MG63 (cell line): ENCODE data around the gene SDSL. TPM values are rescaled to one million over a fixed set of nuclear protein-coding genes. Genes with fewer than 3 reads are reported as not detected.

Source experiments
- DNase-seq: peaks from one replicate; pipeline ENCODE4 v3.0.0-alpha.2; 2020
- H3K27me3 ChIP-seq: fragments of 250-450 bp; sonication (Bioruptor Pico); 2 replicates; pipeline ENCODE4 v1.5.1; 2020; ENCODE audit warnings: mild to moderate bottlenecking, moderate library complexity
- H3K36me3 ChIP-seq: fragments of 250-450 bp; sonication (Bioruptor Pico); 2 replicates; pipeline ENCODE4 v1.5.1; 2020; ENCODE audit warnings: mild to moderate bottlenecking, moderate library complexity
- H3K4me3 ChIP-seq: fragments of 250-450 bp; sonication (Bioruptor Pico); 2 replicates; pipeline ENCODE4 v1.5.1; 2020; ENCODE audit warnings: mild to moderate bottlenecking, moderate library complexity
- H3K9me3 ChIP-seq: fragments of 250-450 bp; sonication (Bioruptor Pico); 2 replicates; pipeline ENCODE4 v1.5.1; 2020; ENCODE audit warnings: mild to moderate bottlenecking, moderate library complexity
- total RNA-seq: library from RNA; depleted of rRNA; stranded (reverse); fragments of >200 nt; shearing (Covaris generic); gene quantifications from 2 replicates; pipeline ENCODE4 v1.2.3, GENCODE V29; 2014; ENCODE audit warnings: low replicate concordance

SDSL gene
- total RNA-seq, 1 experiment from 2014 or later, result 54.2 TPM

DNA sequence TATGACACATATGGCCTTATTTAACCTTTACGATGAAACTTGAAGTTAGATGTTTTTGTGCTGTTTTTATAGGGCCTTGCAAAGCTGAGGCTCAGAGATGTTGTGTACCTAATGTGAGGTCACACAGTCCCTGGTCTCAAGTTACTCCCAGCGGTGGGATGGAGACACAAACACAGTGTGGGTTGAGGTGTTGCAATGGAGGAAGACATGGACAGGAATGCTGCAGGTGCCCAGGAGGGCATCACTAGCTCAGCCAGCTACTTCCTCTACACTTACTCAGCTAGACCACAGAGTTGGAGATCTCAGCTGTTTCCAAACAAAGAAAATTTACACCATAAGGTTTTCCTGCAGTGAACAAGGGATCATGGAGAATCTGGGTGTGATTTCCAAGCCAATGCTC is 34.0 kb downstream of the SDSL start:
- no peak overlapping the region for H3K4me3 ChIP-seq
- peaks cover 13% of the 10 kb centered on the region for H3K27me3 ChIP-seq
- H3K36me3 ChIP-seq, result no peaks in the 10 kb centered on the region
- no peak for DNase-seq
- H3K9me3 ChIP-seq, result no peaks in the 10 kb centered on the region

DNA sequence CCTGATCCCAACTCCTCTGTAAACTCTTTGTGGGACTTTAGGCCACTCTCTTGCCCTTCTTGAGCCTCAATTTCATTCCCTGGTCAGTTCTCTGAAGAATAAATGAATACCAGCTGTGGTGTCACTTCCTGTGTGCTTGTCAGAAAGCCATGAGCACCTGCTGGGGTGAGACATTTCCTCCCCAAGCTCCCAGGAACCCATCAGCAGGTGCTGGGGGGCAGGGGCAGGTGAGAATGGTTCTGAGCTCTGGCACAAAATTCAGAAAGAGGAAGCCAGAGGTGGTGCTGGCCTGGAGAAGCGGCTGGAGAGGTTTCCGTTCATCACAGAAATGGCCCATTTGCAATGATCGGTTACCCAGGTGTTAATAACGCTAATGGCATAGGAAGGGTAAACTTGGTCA is 34.6 kb downstream of the SDSL start:
- Histone ChIP-seq H3K9me3 (no peaks in the 10 kb centered on the region), H3K27me3 (peaks cover 16% of the 10 kb centered on the region), H3K36me3 (no peaks in the 10 kb centered on the region), H3K4me3 (no peak overlapping the region)
- no peak for DNase-seq

DNA sequence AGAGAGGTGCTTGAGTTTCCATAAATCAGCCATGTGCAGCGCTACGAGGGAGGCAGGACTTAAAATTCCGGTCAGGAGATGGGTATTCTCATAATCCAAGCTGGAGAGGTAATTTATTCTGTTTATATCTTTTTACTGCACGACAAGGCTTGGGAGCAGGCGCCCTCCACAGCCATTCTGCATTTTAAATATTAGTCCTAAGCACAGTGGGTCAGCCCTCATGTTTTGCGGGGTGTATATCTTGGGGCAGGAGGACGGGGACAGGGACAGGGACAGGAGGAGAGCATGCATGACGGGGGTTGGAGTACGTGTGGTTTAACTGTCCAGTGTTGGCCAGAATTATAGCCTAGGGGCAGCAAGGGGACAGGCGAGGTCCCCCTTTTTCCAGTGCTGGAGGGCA is 35.0 kb downstream of the SDSL start:
- DNase-seq, result no peak
- no peaks in the 10 kb centered on the region for H3K36me3 ChIP-seq
- H3K4me3 ChIP-seq, result no peak overlapping the region
- no peaks in the 10 kb centered on the region for H3K9me3 ChIP-seq
- peaks cover 16% of the 10 kb centered on the region for H3K27me3 ChIP-seq

DNA sequence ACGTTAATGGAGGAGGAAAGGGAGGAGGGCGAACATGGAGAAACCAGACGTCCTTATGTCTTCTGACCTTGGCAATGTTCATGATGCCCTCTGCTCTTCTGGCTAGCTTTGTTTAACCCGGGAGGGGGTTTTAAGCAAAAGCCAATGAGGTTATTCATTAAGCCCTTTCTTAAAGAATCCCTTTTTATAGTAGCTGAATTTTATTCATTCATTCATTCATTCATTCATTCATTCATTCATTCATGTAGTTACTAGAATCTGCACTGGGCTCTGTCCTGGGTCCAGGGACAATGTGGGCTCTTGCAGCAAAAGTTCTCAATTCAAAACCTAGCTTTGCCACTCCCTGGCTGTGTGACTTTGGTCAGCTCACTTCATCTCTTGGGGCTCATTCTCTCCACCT is 35.5 kb downstream of the SDSL start:
- Histone ChIP-seq H3K36me3 (no peaks in the 10 kb centered on the region), H3K4me3 (no peak overlapping the region), H3K27me3 (peaks cover 18% of the 10 kb centered on the region), H3K9me3 (no peaks in the 10 kb centered on the region)
- no peak for DNase-seq

DNA sequence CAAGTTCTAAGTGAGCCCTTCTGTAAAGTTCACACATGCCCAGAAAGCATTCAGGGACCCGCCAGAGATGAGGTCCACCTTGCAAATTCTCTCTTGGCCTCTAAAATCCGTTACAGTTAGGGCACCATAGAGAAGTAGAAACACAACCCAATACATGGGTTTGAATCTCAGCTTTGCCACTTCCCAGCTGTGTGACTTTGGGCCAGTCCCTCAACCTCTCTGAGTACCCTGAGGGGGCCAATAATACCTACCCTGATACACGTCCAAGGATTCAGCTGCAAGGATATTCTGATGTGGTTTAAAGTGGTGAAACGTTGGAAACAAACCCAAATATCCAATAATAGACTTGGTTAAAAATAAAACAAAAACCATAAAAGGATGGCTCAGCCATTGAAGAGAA is 37.8 kb downstream of the SDSL start:
- peaks cover 41% of the 10 kb centered on the region for H3K27me3 ChIP-seq
- H3K36me3 ChIP-seq, result no peaks in the 10 kb centered on the region
- no peaks in the 10 kb centered on the region for H3K9me3 ChIP-seq
- DNase-seq, result no peak
- no peak overlapping the region for H3K4me3 ChIP-seq

DNA sequence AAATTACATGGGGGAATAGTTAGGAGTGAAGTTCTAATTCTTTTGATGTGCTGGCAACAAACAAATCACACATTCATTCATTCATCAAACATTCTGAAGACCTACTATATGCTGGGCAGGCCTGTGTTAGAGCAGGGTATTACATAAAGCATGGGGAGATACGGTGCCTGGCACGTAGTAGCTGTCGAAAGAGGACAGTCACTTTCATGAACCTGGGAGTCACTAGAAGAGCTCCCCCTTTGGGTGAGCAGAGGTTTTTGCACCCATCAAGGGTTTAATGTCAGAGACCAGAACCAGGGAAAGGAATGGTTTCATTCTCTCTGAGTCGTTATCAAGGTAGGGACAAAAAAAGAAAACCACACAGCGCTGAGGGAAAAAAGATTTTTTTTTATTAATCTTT is 39.5 kb downstream of the SDSL start:
- no peaks in the 10 kb centered on the region for H3K9me3 ChIP-seq
- no peak for DNase-seq
- no peaks in the 10 kb centered on the region for H3K36me3 ChIP-seq
- peaks cover 55% of the 10 kb centered on the region for H3K27me3 ChIP-seq
- H3K4me3 ChIP-seq, result no peak overlapping the region

- peak; percentile 75 for DNase-seq
- no peaks in the 10 kb centered on the region for H3K9me3 ChIP-seq
- H3K4me3 ChIP-seq, result no peak overlapping the region
- H3K27me3 ChIP-seq, result peaks cover 60% of the 10 kb centered on the region
- no peaks in the 10 kb centered on the region for H3K36me3 ChIP-seq
Measured at GRCh38 chr12:113462117-113462774, 40.1 kb downstream of the SDSL start.

DNA sequence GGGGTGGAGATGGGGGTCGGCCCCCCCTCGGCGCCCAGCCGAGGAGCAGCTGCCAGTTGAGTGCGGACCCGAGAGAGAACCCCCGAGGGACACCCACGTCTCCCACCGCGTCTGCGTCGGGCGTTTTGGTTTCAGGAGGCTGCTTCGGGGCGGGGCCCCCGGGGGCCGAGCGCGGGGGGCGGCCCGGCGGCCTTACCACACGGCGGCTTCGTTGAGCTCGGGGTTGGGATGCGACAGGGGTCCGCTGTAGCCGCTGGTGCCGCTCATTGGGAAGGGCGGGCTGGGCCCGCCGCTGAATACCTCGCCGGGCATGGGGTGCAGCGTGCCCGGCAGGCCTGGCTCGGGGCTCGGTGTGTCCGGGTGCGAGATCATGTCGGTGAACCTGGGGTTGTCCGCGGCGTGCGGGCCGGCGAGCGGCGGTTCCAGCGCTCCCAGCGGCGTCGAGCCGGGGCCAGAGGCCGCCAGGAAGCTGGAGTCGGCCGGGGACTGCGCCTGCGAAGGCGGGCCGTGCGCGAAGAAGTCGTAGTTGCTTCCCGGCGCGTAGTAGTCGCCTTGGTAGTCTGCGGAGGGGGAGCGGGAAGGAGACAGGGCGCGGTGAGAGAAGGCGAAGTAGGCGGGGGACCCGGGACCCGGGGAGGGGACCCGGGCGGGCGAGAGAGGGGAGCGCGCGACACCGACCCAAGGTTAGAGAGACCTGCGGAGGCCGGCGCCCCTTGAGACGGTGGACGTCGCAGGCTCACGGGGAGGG is 41.0 kb downstream of the SDSL start:
- Histone ChIP-seq H3K27me3 (peaks cover 63% of the 10 kb centered on the region), H3K9me3 (no peaks in the 10 kb centered on the region), H3K36me3 (no peaks in the 10 kb centered on the region), H3K4me3 (no peak overlapping the region)
- no peak for DNase-seq

DNA sequence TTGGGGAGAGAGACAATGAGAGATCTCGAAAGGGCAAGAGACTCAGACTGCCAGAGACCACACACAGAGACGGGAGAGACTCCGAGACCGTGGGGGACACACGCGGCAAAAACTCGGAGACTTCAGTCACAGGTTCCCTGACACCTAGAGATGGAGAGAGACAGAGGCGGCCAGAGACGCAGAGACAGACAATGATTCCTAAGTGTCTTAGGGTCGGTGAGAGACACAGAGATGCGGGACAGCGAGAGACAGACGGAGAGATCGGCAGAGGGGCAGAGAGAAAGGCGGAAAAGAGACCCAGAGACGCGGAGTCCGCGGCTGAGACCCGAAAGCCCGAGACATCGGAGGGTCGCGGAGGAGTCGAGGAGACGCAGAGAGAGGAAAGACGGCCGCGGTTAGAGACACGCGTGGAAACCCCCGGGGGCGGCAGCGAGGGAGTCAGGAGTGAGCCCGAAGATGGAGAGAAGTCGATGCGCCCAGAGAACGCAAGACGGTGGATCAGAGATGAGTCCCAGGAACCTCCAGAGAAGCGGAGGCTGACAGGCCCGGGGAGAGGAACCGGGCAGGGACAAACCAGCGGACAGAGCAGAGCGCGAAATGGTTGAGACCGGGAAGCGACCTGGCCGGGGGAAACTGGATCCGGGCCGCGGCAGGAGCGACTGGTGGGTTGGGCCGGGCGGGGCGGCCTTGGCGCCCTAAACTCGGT is 41.7 kb downstream of the SDSL start:
- no peak for DNase-seq
- Histone ChIP-seq H3K9me3 (no peaks in the 10 kb centered on the region), H3K4me3 (no peak overlapping the region), H3K36me3 (no peaks in the 10 kb centered on the region), H3K27me3 (peaks cover 70% of the 10 kb centered on the region)

DNA sequence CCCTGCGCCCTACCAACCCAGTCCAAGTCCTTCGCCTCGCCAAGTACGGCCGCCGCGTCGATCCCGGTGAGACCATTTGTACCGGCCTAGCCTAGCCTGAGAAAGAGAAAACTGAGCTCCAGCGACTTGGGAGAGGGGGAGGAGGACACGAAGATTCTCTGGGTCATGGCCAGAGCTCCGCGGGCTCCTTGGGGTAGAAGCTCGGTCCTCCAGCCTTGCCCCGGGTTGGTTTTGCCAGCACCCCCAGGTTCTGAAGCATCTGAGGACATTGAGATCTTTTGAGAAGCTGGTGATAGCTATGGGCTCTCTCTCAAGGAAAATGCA is 42.2 kb downstream of the SDSL start:
- Histone ChIP-seq H3K27me3 (peaks cover 75% of the 10 kb centered on the region), H3K9me3 (no peaks in the 10 kb centered on the region), H3K36me3 (no peaks in the 10 kb centered on the region), H3K4me3 (no peak overlapping the region)
- no peak for DNase-seq

DNA sequence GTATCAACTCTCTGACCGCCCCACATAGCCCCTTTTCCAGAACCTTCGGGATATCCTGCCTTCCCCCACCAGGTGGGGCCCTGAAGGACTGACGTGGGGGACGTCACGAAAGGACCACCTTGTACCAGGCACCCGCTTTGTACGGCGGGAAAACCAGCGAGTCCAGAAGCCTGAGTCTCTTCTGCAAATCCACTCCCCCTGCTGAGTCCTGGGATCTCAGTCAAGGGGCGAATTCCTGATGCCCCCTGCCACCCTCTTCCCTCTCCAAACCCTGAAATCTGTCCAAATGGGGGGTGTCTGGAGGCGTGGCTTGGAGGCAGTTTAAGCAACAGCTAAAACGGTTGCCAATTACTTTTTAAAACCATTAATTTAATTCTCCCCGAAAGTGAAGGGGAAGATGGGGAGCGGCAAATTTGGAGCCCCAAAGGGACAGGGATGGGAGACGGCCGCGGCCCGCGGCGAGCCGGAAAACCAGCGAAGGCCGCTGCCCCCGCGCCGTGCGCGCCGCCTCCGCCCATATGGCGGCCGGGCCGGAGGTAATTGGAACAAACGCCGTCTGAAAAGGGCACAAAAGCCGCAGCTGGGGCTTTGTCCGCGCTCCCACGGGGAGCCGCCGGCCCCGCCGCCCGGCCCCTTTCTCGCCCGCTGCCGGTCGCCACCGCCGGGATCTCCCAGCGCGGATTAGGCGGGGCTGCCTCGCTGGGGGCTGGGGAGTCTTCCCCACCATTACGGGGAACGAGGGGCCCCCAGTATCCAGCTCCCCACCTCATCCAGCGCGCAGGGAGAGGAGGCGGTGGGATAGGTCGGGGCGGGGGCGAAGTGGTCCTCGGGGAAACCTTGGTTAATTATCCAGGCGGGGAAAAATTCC is 42.9 kb downstream of the SDSL start:
- no peak overlapping the region for H3K4me3 ChIP-seq
- no peak for DNase-seq
- no peaks in the 10 kb centered on the region for H3K36me3 ChIP-seq
- no peaks in the 10 kb centered on the region for H3K9me3 ChIP-seq
- peaks cover 82% of the 10 kb centered on the region for H3K27me3 ChIP-seq

DNA sequence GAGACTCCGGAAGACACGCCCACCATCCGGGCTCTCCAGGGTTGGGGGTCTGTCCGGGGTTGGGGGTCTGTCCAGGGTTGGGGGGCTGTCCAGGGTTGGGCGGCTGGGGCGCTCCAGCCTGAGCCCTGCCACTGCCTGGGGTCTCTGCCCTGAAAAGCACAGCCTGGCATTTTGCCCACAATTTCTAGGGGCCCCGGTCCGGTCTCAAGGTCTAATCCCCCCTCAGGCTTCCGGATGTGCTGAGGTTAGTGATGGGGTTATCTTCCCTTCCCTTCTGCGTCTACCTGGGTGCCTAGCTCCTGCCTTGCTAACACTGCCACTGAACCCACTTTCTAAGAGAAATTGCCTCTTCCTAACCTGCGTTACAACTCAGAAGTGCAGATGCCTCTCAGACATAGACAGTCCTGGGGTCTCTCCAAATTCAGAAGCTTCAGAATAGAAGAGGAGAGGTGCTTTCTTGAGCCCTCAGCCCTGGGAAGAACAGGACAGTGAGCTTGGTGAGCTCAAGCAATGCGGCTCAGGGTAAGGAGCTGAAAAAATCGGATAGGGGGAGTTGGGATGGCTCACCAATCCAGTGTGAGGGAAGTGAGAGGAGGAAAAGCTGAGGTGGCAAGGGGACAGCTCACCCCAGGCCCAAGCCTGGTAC is 43.8 kb downstream of the SDSL start:
- Histone ChIP-seq H3K9me3 (no peaks in the 10 kb centered on the region), H3K36me3 (no peaks in the 10 kb centered on the region), H3K4me3 (no peak overlapping the region), H3K27me3 (peaks cover 87% of the 10 kb centered on the region)
- DNase-seq, result no peak

- no peak for DNase-seq
- no peak overlapping the region for H3K4me3 ChIP-seq
- H3K27me3 ChIP-seq, result peaks cover 91% of the 10 kb centered on the region
- H3K9me3 ChIP-seq, result no peaks in the 10 kb centered on the region
- no peaks in the 10 kb centered on the region for H3K36me3 ChIP-seq
Measured at GRCh38 chr12:113466454-113467141, 44.4 kb downstream of the SDSL start.

GRCh38 chr12:113467142-113467501 is 44.9 kb downstream of the SDSL start:
- H3K9me3 ChIP-seq, result no peaks in the 10 kb centered on the region
- H3K36me3 ChIP-seq, result no peaks in the 10 kb centered on the region
- H3K27me3 ChIP-seq, result peaks cover 96% of the 10 kb centered on the region
- no peak for DNase-seq
- H3K4me3 ChIP-seq, result no peak overlapping the region

DNA sequence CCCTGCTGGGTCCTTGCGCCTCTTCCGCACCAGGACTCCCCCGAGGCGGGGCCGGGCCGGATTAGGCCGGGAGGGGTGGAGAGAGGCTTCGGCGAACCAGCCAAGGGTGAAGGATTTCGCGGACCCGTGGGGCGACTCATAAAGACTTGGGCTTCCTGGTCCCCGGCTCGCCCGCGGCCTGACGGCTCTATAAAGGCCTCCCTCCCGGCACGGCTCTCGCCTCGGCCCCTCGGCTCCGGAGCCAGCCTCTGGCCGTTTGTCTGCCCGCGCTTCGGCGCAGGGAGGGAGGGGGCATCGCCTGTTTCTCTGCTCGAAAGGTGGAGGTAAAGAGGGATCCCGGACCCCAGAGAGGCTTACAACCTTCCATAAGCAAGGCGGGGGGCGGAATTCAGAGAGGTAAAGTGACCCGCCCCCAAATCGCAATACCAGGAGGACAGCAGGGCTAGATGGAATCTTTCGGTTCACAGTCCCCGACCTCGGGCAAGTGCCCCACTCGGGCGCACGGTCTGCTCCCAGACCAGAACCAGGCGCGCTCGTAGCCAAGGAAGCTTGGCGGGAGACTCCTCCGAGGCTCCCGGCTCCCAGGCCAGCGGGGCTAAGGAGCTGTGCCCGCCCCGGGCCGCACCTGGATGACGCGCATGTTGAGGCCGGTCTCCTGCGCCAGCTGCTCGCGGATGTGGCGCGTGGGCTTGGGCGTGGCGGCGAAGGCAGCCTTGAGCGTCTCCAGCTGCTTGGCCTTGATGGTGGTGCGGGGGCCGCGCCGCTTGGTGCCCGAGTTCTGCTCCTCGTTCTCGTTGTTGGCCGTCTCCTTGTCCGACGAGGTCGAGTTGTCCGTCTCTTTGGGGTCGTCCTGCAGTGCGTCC is 45.6 kb downstream of the SDSL start:
- Histone ChIP-seq H3K36me3 (no peaks in the 10 kb centered on the region), H3K4me3 (no peak overlapping the region), H3K27me3 (peaks cover 98% of the 10 kb centered on the region), H3K9me3 (no peaks in the 10 kb centered on the region)
- no peak for DNase-seq
